Bronchial epithelial cell (primary cell): ENCODE data around the gene DAO. TPM values are rescaled to one million over a fixed set of nuclear protein-coding genes. Genes with fewer than 3 reads are reported as not detected.
"Not testable (repeated sequence)": the region's sequence is repeated elsewhere in the genome, so short reads cannot be mapped to it uniquely, and the experiment has no call there.

ENCODE experiments used
- DNase-seq: peaks from one replicate; pipeline ENCODE4 v3.0.0-alpha.2; 2010; ENCODE audit warnings: low read depth
- FAIRE-seq: peaks from 2 replicates; lab custom pipeline; 2011; peaks lifted over from hg19 to GRCh38; lab: Jason Lieb, UNC
- H3K27me3 ChIP-seq: 2 replicates; pipeline ENCODE4 v1.5.1; 2011; ENCODE audit warnings: low read length; ENCODE audit not compliant: control insufficient read depth, insufficient read depth
- H3K36me3 ChIP-seq: 2 replicates; pipeline ENCODE4 v1.5.1; 2011; ENCODE audit warnings: low read length; ENCODE audit not compliant: control insufficient read depth, insufficient read depth
- H3K4me3 ChIP-seq: 2 replicates; pipeline ENCODE4 v1.5.1; 2011; ENCODE audit warnings: mild to moderate bottlenecking, low read depth, low read length, control low read depth
- total RNA-seq: library from RNA; depleted of rRNA; stranded (reverse); fragments of >200 nt; gene quantifications from 2 replicates; pipeline ENCODE4 v1.2.1, GENCODE V29; 2014
- TF ChIP-seq, protein P1 (sequence below): IDR thresholded peaks from 2 replicates; pipeline ENCODE4 v1.5.1; 2011; ENCODE audit warnings: mild to moderate bottlenecking, moderate library complexity, low read length, control low read depth, inconsistent platforms; ENCODE audit not compliant: insufficient read depth, severe bottlenecking

DAO gene
- total RNA-seq, 1 donor from 2014 or later: not detected

DNA sequence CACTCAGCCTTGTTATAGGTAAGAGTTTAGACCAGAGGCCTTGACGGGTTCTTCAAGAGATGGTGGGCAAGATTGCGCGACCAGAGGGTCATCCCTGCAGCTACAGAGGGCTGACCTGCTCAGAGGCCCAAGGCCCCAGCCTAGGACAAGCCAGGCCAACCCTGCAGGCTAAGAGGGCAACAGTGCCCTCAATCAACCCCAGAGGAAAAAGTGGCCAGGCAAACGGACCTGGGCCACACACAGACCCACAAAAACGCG, 23.8 kb upstream of the DAO start:
- Histone ChIP-seq H3K27me3 (no peaks in the 10 kb centered on the region), H3K4me3 (peak overlapping the region; percentile 84), H3K36me3 (no peaks in the 10 kb centered on the region)
- FAIRE-seq: no peak
- TF ChIP-seq, protein P1, sequence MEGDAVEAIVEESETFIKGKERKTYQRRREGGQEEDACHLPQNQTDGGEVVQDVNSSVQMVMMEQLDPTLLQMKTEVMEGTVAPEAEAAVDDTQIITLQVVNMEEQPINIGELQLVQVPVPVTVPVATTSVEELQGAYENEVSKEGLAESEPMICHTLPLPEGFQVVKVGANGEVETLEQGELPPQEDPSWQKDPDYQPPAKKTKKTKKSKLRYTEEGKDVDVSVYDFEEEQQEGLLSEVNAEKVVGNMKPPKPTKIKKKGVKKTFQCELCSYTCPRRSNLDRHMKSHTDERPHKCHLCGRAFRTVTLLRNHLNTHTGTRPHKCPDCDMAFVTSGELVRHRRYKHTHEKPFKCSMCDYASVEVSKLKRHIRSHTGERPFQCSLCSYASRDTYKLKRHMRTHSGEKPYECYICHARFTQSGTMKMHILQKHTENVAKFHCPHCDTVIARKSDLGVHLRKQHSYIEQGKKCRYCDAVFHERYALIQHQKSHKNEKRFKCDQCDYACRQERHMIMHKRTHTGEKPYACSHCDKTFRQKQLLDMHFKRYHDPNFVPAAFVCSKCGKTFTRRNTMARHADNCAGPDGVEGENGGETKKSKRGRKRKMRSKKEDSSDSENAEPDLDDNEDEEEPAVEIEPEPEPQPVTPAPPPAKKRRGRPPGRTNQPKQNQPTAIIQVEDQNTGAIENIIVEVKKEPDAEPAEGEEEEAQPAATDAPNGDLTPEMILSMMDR: no peak
- DNase-seq: no peak

DNA sequence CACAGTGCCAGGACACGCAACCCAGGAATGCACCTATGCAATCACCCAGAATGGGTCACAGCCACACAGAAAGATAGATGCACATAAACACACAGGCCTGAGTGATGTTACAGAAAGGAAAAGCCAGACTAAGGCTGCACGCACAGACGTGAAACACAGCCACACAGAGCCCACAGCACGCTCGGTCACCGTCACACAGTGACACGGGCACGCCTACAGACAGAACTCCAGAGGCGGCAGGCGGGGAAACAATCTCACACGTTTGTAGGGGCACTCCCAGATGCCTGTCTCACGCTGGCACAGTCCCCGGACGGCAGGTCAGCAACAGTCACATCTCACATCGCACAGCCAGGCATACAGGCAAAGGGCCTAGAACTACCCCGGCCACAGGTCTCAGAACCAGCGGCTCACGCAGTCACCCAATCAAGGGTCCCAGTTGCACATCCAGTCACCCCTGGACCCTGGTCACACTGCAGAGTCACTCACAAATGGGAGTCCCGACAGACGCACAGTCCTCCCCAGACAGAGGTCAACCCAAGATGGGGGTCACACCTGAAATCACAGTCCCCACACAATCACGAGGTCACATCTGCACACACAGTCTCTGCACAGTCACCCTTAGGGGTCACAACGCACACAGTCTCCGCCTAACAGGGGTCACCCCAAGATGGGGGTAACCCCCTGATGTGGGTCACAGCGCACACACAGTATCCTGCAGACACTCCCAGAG, 23.3 kb upstream of the DAO start:
- FAIRE-seq: no peak

DNA sequence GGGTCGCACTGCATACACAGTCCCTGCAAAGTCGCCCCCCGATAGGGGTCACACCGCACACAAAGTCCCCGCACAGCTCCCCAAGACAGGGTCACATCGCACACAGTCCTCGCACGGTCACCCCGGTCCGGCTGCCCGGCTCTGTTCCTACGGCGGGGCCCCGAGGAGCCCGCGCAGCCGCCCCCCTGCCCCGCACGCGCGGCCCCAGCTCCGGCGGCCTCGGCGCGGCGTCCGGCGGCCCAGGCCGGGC, 22.8 kb upstream of the DAO start:
- H3K36me3 ChIP-seq: no peaks in the 10 kb centered on the region
- DNase-seq (no peak), FAIRE-seq (no peak)
- TF ChIP-seq, protein P1: no peak
- H3K4me3 ChIP-seq: peak overlapping the region; percentile 84
- H3K27me3 ChIP-seq: no peaks in the 10 kb centered on the region

More for the DNA sequence above, 23.3 kb upstream of the DAO start:
- no peaks in the 10 kb centered on the region for H3K36me3 ChIP-seq
- peak overlapping the region; percentile 84 for H3K4me3 ChIP-seq
- H3K27me3 ChIP-seq: no peaks in the 10 kb centered on the region
- TF ChIP-seq, protein P1: no peak
- peak; percentile 58 for DNase-seq

DNA sequence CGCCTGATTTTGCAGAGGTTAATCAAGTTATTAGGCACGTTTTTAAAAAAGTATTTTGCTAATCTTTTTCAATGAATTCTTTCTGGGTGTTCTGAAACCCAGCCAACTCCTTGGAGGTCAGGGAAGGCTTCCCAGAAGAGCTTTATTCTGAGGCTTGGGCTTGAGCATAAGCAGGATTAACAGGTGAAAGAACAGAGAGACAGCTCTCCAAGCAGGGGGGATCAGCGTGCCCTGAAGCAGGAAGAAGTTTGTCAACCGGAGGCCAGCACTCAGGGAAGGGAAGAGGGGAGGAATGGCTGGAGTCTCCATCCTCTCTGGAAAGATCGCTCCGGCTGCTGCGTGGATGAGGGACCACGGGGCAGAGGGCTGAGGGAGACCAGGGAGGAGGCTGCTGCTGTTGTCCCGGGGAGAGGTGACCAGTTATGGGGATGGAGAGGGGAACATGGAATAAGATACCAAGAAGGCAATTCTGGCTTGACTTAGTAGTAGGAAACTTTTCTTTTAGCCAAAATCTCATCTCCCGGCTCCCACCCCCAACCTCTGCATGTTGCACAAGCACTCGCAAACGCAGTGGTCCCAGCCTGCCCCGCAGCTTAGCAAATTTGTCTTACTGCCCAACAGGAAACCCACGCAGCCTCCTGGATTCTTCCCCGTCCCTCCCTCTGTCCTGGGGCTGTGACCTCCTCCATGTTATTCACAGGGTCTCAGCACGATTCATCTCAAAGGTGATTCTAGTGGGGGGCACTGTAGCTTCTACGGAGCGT, 21.4 kb upstream of the DAO start:
- TF ChIP-seq, protein P1: no peak
- DNase-seq (no peak), FAIRE-seq (no peak)
- Histone ChIP-seq H3K36me3 (no peaks in the 10 kb centered on the region), H3K4me3 (peak overlapping the region; percentile 42), H3K27me3 (no peaks in the 10 kb centered on the region)

DNA sequence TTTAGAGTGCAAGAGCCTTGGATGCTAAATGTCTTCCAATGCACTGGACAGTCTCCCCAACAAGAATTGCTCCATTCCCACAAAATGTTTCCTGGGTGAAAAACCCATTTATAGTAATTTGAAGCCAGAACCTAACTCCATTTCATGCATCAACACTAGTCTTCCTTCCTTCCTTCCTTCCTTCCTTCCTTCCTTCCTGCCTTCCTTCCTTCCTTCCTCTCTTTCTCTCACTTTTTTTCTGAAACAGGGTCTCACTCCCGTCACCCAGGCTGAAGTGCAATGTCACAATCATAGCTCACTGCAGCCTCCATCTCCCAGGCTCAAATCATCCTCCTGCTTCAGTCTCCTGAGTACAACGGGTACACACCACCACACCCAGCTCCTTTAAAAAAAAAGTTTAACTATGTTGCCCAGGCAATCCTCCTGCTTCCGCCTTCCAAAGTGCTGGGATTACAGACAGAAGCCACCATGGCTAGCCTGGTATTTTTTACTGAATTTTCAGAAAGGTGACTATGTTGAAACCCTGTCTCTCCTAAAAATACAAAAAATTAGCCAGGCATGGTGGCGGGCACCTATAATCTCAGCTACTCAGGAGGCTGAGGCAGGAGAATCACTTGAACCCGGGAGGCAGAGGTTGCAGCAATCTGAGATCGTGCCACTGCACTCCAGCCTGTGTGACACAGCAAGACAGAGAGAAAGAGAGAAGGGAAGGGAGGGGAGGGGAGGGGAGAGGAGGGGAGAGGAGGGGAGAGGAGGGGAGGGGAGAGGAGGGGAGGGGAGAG, 20.6 kb upstream of the DAO start:
- FAIRE-seq, DNase-seq: not testable (repeated sequence)

DNA sequence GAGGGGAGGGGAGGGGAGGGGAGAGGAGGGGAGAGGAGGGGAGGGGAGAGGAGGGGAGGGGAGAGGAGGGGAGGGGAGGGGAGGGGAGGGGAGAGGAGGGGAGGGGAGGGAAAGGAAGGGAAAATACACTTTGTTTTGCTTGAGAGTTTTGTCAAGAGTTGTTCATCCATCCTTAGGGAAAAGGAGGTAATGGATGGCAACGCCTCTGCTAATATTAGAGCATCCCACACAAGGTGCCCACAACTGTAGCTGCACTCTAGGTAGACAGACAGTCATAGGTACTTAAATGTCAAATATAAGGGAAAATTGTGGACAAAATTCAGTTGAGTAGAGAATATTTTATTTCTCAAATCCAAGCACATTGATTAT, 20.0 kb upstream of the DAO start:
- Histone ChIP-seq H3K27me3 (no peaks in the 10 kb centered on the region), H3K36me3 (no peaks in the 10 kb centered on the region), H3K4me3 (no peak overlapping the region)
- DNase-seq: no peak
- no peak for FAIRE-seq
- TF ChIP-seq, protein P1: no peak

More for the DNA sequence above, 20.6 kb upstream of the DAO start:
- not testable (repeated sequence) for H3K27me3 ChIP-seq, H3K4me3 ChIP-seq, H3K36me3 ChIP-seq
